ENCODE data around the gene MLH3.

MLH3 gene

GRCh38 chr14:75047506-75047905 lies 3.8 kb downstream of the MLH3 start:
- Histone ChIP-seq H3K36me3 (peaks cover 10% of the 10 kb centered on the region), H3K27me3 (no peaks in the 10 kb centered on the region), H3K4me1 (no peaks in the 10 kb centered on the region; the same call in 1 of the 2 replicates), H3K9me3 (no peaks in the 10 kb centered on the region), H3K4me3 (ENCODE audit: low read depth, low read length) (no peak overlapping the region)
- no peak for TF ChIP-seq CTCF (IDR thresholded peaks at IDR 0.05; ENCODE audit: low read depth, low read length)
- DNase-seq: no peak

- H3K4me3 ChIP-seq (ENCODE audit: low read depth, low read length): no peak overlapping the region
- DNase-seq: no peak
- H3K4me1 ChIP-seq: no peaks in the 10 kb centered on the region; the same call in 1 of the 2 replicates
Observed at GRCh38 chr14:75046899-75047298, 4.4 kb downstream of the MLH3 start.

GRCh38 chr14:75046275-75046674 lies 5.0 kb downstream of the MLH3 start:
- DNase-seq: no peak
- TF ChIP-seq CTCF (IDR thresholded peaks at IDR 0.05; ENCODE audit: low read depth, low read length): no peak
- Histone ChIP-seq H3K4me3 (ENCODE audit: low read depth, low read length) (no peak overlapping the region), H3K36me3 (peaks cover 17% of the 10 kb centered on the region), H3K4me1 (no peaks in the 10 kb centered on the region; the same call in 1 of the 2 replicates), H3K27me3 (no peaks in the 10 kb centered on the region), H3K9me3 (no peaks in the 10 kb centered on the region)

More at GRCh38 chr14:75046899-75047298, 4.4 kb downstream of the MLH3 start:
- Histone ChIP-seq H3K36me3 (peaks cover 12% of the 10 kb centered on the region), H3K9me3 (no peaks in the 10 kb centered on the region), H3K27me3 (no peaks in the 10 kb centered on the region)
- no peak for TF ChIP-seq CTCF (IDR thresholded peaks at IDR 0.05; ENCODE audit: low read depth, low read length)

GRCh38 chr14:75044752-75045151 lies 6.5 kb downstream of the MLH3 start:
- Histone ChIP-seq H3K9me3 (no peaks in the 10 kb centered on the region), H3K36me3 (peaks cover 25% of the 10 kb centered on the region), H3K4me1 (no peaks in the 10 kb centered on the region; the same call in 1 of the 2 replicates), H3K27me3 (no peaks in the 10 kb centered on the region), H3K4me3 (ENCODE audit: low read depth, low read length) (no peak overlapping the region)
- TF ChIP-seq CTCF (IDR thresholded peaks at IDR 0.05; ENCODE audit: low read depth, low read length): no peak
- no peak for DNase-seq

- H3K4me3 ChIP-seq (ENCODE audit: low read depth, low read length): no peak overlapping the region
- no peaks in the 10 kb centered on the region for H3K9me3 ChIP-seq
- TF ChIP-seq CTCF (IDR thresholded peaks at IDR 0.05; ENCODE audit: low read depth, low read length): no peak
- DNase-seq: no peak
- no peaks in the 10 kb centered on the region; the same call in 1 of the 2 replicates for H3K4me1 ChIP-seq
- no peaks in the 10 kb centered on the region for H3K27me3 ChIP-seq
- H3K36me3 ChIP-seq: peaks cover 25% of the 10 kb centered on the region
Observed at GRCh38 chr14:75044322-75044721, 6.9 kb downstream of the MLH3 start.

- Histone ChIP-seq H3K9me3 (no peaks in the 10 kb centered on the region), H3K4me1 (no peaks in the 10 kb centered on the region; the same call in 1 of the 2 replicates), H3K36me3 (peaks cover 35% of the 10 kb centered on the region), H3K27me3 (no peaks in the 10 kb centered on the region), H3K4me3 (ENCODE audit: low read depth, low read length) (no peak overlapping the region)
- no peak for TF ChIP-seq CTCF (IDR thresholded peaks at IDR 0.05; ENCODE audit: low read depth, low read length)
- DNase-seq: peak; percentile 36
Observed at GRCh38 chr14:75042035-75042434, 9.2 kb downstream of the MLH3 start.

Measured in BE2C (cell line).